ENCODE results near the gene SLC25A25. TPM values are rescaled to one million over a fixed set of nuclear protein-coding genes. Genes with fewer than 3 reads are reported as not detected.

The SLC25A25 gene
- total and polyA plus RNA-seq, 9 of the 15 experiments (the other 6 are each of a cell fraction or from before 2014, with no cell fraction given) = 0.07 to 35.9 (median 23.2) TPM

DNA sequence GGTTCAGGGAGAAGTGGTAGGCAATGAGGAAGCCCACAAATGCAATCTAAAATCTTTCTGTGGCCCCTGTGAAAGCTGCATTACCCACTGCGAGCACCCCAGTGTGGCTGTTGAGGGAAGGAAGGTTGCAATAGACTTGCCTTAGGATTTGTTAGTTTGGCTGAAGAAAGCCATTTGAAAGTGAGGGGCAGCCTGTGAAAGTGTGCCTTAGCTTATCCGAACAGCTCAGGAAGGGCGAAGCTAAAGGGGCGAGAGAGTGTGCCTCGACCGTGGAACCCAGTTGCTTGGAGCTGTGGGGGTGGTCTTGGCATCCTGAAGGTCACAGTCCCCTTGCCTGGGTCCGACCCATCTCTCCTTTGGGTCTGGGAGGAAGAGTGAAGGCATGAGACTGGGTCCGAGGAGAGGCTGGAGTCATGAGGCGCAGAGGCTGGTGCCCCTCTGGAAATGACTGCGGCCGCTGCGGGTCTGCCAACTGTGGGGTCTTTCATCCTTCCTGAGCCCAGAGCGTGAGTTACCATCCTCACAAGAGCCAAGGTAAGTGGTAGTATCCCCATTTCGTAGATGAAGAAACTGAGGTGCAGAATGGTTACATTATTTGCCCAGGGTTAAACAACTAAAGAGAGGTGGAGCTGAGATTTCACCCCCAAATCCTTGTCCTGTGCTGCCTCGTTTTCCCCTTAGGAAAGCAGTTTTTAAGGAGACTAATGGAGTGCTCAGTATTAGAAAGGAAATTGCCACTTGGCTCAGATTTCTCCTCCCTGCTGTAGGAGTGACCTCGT lies 24.4 kb downstream of the SLC25A25 start:
- POLR2A ChIA-PET = interaction anchor here (0.5 to 5.6 kb wide), 7 partner anchors 12 to 387 kb away, joined by 3 to 82 read pairs (median 4); partner anchors contain the start of genes NAIF1 and SLC25A25
- TF ChIP-seq E4F1 (CRISPR knock-in tag; IDR thresholded peaks at IDR 0.05; ENCODE audit: borderline replicate concordance) (no peak), RBM25 (IDR thresholded peaks at IDR 0.05; ENCODE audit: low read depth, low read length, severe bottlenecking) (peak; percentile 98), C11orf30 (IDR thresholded peaks at IDR 0.05; ENCODE audit: low read depth) (no peak), ZNF212 (CRISPR knock-in tag; IDR thresholded peaks at IDR 0.05) (no peak), RBM39 (optimal IDR thresholded peaks at IDR 0.05; ENCODE audit: low read depth, low read length) (no peak), RAD21 (CRISPR knock-in tag; conservative IDR thresholded peaks at IDR 0.05 in 1 of 2, IDR thresholded peaks at IDR 0.05 in 1 of 2) (no peak), RUNX1 (IDR thresholded peaks at IDR 0.05; ENCODE audit: low read depth) (no peak), CHD4 (IDR thresholded peaks at IDR 0.05; ENCODE audit: insufficient read depth, insufficient replicate concordance, low read depth, low read length, poor library complexity, severe bottlenecking) (no peak), E2F5 (CRISPR knock-in tag; IDR thresholded peaks at IDR 0.05) (no peak), ESRRA (IDR thresholded peaks at IDR 0.05; ENCODE audit: borderline replicate concordance, low read depth) (0 out of 2 replicates have a peak, but pooled peaks have one; percentile 31), ATF6 (CRISPR knock-in tag; IDR thresholded peaks at IDR 0.05) (no peak), RB1 (IDR thresholded peaks at IDR 0.05; ENCODE audit: low read depth) (no peak)
- TF ChIP-seq, protein P1, sequence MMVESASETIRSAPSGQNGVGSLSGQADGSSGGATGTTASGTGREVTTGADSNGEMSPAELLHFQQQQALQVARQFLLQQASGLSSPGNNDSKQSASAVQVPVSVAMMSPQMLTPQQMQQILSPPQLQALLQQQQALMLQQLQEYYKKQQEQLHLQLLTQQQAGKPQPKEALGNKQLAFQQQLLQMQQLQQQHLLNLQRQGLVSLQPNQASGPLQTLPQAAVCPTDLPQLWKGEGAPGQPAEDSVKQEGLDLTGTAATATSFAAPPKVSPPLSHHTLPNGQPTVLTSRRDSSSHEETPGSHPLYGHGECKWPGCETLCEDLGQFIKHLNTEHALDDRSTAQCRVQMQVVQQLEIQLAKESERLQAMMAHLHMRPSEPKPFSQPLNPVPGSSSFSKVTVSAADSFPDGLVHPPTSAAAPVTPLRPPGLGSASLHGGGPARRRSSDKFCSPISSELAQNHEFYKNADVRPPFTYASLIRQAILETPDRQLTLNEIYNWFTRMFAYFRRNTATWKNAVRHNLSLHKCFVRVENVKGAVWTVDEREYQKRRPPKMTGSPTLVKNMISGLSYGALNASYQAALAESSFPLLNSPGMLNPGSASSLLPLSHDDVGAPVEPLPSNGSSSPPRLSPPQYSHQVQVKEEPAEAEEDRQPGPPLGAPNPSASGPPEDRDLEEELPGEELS (CRISPR knock-in tag; IDR thresholded peaks at IDR 0.05; ENCODE audit: borderline replicate concordance) = no peak

More for the DNA sequence above, 24.4 kb downstream of the SLC25A25 start:
- ATAC-seq (no peak), DNase-seq (ENCODE audit: extremely low read depth in 1 of 4, low spot score in 3 of 4) (no peak), FAIRE-seq (no peak)
- no peak overlapping the region for H3K4me3 ChIP-seq
- no peaks in the 10 kb centered on the region for H3K9me1 ChIP-seq (ENCODE audit: control insufficient read depth, insufficient read depth, low read length)
- no peak overlapping the region for H2AFZ ChIP-seq (ENCODE audit: low read depth, low read length)
- CTCF ChIA-PET (ENCODE audit: low intra/inter-chr PET ratio) = no interaction called here
- BruUV-seq (replicated peaks) = no TSS peak
- intact Hi-C loops (cut with micrococcal nuclease) = no loop called here
- WGBS (ENCODE audit: insufficient coverage, low coverage, missing lambda C conversion rate) = 73% methylated on average over 16 of the region's 16 CpGs
- in situ Hi-C loops (cut with MboI) = no loop called here
- peaks cover 68 to 84% of the 10 kb centered on the region in 2 experiments for H3K4me1 ChIP-seq (replicated peaks in 1 of 2; ENCODE audit: control insufficient read depth in 2 of 2, insufficient read depth in 2 of 2, low read length in 2 of 2)
- H3K79me2 ChIP-seq (ENCODE audit: control insufficient read depth, insufficient read depth, low read length) = peaks cover 92% of the 10 kb centered on the region
- peaks cover 75% of the 10 kb centered on the region for H3K36me3 ChIP-seq (ENCODE audit: control insufficient read depth, insufficient read depth, low read length)
- H3K9ac ChIP-seq (ENCODE audit: insufficient read depth in 1 of 2, low read depth in 2 of 2, low read length in 2 of 2) = peak overlapping the region; percentile 65 to 82
- H4K20me1 ChIP-seq (replicated peaks; ENCODE audit: control insufficient read depth, insufficient read depth, low read length) = no peaks in the 10 kb centered on the region
- no peaks in the 10 kb centered on the region for H3K9me3 ChIP-seq (replicated peaks; ENCODE audit: control insufficient read depth, insufficient read depth, low read depth, low read length)
- peak overlapping the region; percentile 89 for H3K27ac ChIP-seq (ENCODE audit: extremely low read depth, low read depth, low read length)
- peak overlapping the region; percentile 78 for H3K4me2 ChIP-seq (ENCODE audit: insufficient read depth, low read length)
- H3K27me3 ChIP-seq (ENCODE audit: control insufficient read depth in 2 of 2, insufficient read depth in 2 of 2, low read length in 2 of 2) = no peaks in the 10 kb centered on the region
